GM21423 (cell line): ENCODE measurements around the gene TYRO3.

Source experiments
- ATAC-seq: cut with Tn5 transposase; IDR thresholded peaks from one replicate; pipeline ENCODE4 v1.9.1; 2021; ENCODE audit warnings: mild to moderate bottlenecking, moderate library complexity; ENCODE audit not compliant: unreplicated experiment

The TYRO3 gene

GRCh38 chr15:41558400-41559238 is at the start of gene TYRO3:
Gene TYRO3, plus strand, starts transcription at chr15:41559212. Its CDS starts 46 bp downstream, at chr15:41559258.
- no peak for ATAC-seq

- ATAC-seq: no peak
Observed at GRCh38 chr15:41510728-41511127, 48.3 kb upstream of the TYRO3 start.

- no peak for ATAC-seq
Observed at GRCh38 chr15:41511331-41511898, 47.6 kb upstream of the TYRO3 start.

- ATAC-seq: no peak
Observed at GRCh38 chr15:41511899-41512369, 47.1 kb upstream of the TYRO3 start.

GRCh38 chr15:41512512-41512939 is 46.5 kb upstream of the TYRO3 start:
- ATAC-seq: no peak

GRCh38 chr15:41512940-41513505 is 46.0 kb upstream of the TYRO3 start:
- ATAC-seq: no peak

DNA sequence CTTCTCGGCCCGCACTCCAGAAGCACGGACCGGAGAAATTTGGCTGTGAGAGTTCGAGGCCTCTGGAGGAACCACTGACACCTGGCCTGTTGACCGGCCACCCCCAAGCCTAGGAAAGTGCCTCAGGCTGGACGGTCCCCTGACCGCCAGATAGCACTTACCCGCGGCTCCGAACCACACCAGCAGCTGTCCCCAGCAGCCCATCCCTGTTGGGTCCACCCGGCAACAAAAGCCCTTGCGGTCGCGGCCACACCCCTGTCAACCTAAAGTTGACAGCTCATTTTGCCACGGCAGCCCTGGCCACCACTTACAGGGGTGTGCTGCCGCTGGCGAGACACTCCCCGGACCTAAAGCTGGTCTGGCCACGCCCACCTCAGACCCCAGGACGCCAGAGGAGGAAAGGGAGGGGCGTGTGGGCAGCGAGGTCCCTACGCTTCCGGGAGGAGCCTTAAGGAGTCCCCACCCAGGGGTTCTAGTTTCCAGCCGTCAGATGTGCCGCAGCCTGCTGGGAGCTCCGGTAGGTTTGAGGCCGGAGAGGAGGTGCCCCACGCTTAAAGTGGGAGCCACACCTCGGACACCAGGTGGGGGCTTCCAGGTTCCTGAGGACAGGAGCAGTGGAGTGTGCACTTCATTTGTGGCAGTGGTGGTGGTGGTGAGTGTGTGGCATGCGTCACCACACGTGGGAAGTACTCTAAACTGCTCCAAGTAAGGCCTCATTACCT is 45.3 kb upstream of the TYRO3 start, which contains the start of gene LTK:
Gene LTK, minus strand, starts transcription at position 322 of the 722 bp plus-strand sequence. Its CDS starts 118 bp downstream, at position 204.
- ATAC-seq: no peak

DNA sequence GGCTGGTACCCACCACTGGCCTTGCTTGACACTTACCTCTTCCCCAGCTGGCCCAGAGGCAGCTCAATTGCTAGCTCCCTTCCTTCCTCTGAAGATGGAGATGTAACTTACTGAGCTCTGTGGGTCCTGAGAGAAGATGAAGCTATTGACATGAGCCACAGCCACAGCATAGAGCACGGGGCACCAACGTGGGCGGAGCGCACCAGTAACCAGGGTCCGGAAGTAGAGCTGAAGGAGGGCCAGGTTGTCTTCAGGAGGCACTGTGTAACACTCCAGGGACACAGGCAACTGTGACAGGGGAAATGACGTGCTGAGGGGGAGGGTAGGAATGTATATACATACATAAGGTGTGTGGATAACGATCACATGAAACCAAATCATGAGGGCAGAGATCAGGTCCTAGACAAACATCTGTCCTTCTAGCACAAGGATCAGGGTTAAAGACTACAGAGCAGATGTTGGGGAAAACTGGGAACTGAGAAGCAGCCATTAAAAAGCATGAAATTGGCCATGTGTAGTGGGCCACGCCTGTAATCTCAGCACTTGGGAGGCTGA is 41.0 kb upstream of the TYRO3 start:
- no peak for ATAC-seq

GRCh38 chr15:41520636-41521035 is 38.4 kb upstream of the TYRO3 start:
- ATAC-seq: no peak

DNA sequence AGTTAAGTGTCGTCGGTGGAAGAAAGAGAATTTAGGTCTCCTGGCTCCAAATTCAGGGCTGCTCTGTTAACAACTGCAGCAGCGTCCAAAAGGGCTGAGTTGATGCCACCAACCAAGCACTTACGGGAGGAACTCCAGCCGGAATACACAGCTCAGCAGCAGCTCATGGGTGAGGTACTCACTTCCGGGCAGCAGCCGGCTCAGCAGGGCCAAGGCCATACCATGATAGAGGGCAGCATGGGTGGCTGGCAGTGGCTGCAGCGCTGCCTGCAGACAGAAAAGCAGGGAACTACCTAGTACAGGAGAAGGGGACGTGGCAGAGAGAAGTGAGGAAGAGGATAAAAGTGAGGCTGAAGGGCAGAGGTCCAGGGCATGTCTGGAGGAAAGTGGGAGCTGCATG is 37.4 kb upstream of the TYRO3 start:
- ATAC-seq: no peak

GRCh38 chr15:41523097-41523496 is 35.9 kb upstream of the TYRO3 start:
- ATAC-seq: no peak

DNA sequence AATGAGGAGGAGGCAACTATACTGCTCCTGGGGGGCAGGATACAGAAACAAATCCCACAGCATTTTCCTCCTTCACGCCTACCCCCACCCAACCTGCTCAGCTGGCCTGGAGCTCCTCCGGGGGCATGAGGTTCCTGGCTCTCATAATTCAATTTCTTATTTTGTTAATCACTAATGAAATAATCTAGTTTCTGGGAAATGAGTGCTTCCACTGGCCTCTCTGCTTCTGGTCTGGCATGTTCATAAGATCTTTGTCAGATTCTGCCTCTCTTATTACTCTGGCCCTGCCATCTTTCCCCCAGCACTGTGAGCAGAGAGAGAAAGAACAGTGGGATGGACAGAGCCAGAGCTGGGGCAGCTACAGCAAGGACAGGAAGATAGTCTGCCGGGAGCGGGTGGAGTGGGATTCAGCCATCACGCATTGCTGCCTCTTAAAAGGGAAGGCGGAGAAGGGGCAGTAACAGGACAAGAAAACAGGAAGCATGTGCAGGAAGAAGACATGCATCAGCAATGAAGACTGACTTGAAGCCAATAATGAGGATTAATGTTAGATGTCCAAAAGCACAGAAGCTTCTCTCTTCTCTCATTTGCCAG is 28.6 kb upstream of the TYRO3 start:
- ATAC-seq: no peak

GRCh38 chr15:41535544-41535943 is 23.5 kb upstream of the TYRO3 start:
- no peak for ATAC-seq

DNA sequence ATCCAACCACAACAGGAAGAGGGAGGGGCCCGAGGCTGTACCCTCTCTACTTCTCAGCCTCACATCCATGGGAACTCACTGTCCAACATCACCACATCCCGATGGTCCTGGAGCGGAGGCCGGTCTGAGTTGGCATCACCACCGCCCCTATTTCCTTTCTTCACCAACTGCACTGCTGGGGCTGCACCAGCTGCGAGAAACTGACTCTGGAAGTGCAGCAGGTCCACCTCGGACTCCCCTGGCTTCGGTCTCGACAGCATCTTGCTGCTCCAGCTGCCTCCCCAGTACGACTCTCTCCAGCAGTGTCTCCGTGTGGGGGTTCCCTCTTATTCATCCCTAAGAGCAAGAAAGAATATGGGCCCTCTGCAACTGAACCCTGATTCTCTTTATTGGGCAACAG is 22.1 kb upstream of the TYRO3 start:
- no peak for ATAC-seq

DNA sequence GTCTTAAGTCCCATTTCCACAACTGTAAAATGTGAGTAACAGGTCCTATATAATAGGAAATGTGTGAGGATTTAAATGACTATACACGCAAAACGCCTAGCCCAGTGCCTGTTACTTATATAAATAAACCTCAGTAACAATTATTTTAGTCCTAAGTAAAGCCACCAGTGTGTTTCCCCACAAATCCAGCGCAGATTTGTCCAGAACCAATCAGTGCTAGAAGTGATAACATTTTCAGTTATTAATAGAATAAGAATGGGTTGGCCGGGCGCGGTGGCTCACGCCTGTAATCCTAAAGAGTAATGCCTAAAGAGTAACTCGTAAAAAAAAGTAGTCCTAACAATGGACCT is 15.5 kb upstream of the TYRO3 start:
- no peak for ATAC-seq

GRCh38 chr15:41544650-41545015 is 14.4 kb upstream of the TYRO3 start:
- no peak for ATAC-seq

DNA sequence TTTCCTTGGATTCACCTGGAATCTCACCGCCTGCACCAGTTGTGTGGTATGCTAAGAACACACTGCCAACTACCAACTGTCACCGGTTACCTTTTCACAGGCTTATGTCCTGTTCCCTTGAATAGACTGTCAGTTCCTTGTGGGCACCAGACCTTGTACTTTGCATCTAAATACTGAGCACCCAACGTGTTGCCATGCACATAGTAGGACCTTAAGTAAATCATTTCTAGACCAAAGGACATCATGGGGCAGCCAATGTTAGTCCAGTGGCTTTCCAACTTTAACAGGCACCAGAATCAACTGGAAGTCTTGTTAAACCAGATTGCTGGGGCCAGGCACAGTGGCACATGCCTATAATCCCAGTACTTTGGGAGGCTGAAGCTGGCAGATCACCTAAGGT is 13.8 kb upstream of the TYRO3 start:
- no peak for ATAC-seq

DNA sequence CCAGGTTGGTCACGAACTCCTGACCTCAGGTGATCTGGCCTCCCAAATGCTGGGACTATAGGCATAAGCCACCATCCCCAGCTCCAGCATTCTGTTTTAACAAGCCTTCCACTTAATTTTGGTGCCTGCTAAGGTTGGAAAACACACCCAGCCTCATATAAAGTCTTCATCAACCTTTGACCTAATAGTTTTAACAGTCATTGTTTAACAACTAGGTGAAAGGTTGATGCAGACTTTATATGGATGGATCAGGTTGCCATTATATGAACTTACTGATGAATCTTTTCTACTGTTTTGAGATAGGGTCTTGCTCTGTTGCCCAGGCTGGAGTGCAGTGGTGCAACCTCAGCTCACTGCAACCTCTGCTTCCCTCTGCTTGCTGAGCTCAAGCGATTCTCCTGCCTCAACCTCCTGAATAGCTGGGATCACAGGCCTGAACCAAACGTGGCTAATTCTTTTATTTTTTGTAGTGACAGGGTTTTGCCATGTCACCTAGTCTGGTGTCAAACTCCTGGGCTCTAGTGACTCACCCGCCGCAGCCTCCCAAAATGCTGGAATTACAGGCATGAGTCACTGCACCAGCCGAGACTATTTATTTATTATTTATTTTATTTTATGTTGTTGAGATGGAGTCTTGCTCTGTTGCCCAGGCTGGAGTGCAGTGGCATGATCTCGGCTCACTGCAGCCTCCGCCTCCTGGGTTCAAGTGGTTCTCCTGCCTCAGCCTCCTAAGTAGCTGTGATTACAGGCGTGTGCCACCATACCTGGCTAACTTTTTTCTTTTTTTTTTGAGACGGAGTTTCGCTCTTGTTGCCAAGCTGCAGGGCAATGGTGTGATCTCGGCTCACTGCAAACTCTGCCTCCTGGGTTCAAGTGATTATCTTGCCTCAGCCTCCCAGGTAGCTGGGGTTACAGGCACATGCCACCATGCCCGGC is 11.9 kb upstream of the TYRO3 start:
- ATAC-seq: no peak

- ATAC-seq: no peak
Observed at GRCh38 chr15:41550066-41550775, 8.8 kb upstream of the TYRO3 start.
